ENCODE measurements around the gene SHROOM3. TPM values are rescaled to one million over a fixed set of nuclear protein-coding genes. Genes with fewer than 3 reads are reported as not detected.

Gene SHROOM3
- total RNA-seq, 2 experiments from 2014 or later: not detected

- TF ChIP-seq CTCF (IDR thresholded peaks at IDR 0.05): no peak
- H3K27me3 ChIP-seq (ENCODE audit: control insufficient read depth in 1 of 2, insufficient read depth in 2 of 2, low read length in 2 of 2): peaks cover 0 to 6% of the 10 kb centered on the region in 2 experiments
- POLR2A ChIA-PET: no interaction called here
- no peaks in the 10 kb centered on the region for H3K36me3 ChIP-seq (ENCODE audit: insufficient read depth, low read length)
- H3K4me1 Mint-ChIP-seq (ENCODE audit: low read depth): no peaks in the 10 kb centered on the region
- H3K27ac ChIP-seq (ENCODE audit: low read depth in 1 of 2, low read length in 2 of 2): no peak overlapping the region
- H3K9me3 Mint-ChIP-seq: no peaks in the 10 kb centered on the region
- no peak overlapping the region for H3K27ac Mint-ChIP-seq
- no peaks in the 10 kb centered on the region for H3K36me3 Mint-ChIP-seq (ENCODE audit: low read depth)
- H3K4me3 Mint-ChIP-seq: no peak overlapping the region
- no peak for ATAC-seq (ENCODE audit: poor library complexity)
- DNase-seq: no peak
- CTCF ChIA-PET: no interaction called here
- no peaks in the 10 kb centered on the region for H3K4me1 ChIP-seq (ENCODE audit: insufficient read depth, low read length)
- H3K27me3 Mint-ChIP-seq: peaks cover 14% of the 10 kb centered on the region
- H3K9me3 ChIP-seq (ENCODE audit: control insufficient read depth in 1 of 2, insufficient read depth in 1 of 2, low read length in 2 of 2): no peaks in the 10 kb centered on the region
- intact Hi-C loops (cut with DNase I, micrococcal nuclease): no loop called here
- no peak overlapping the region for H3K4me3 ChIP-seq (ENCODE audit: low read length)
Observed at GRCh38 chr4:76595435-76595834, 160.4 kb downstream of the SHROOM3 start.

- POLR2A ChIA-PET: no interaction called here
Observed at GRCh38 chr4:76596713-76597112, 161.7 kb downstream of the SHROOM3 start.

GRCh38 chr4:76597423-76597979 is 162.5 kb downstream of the SHROOM3 start:
- Histone ChIP-seq H3K27ac (ENCODE audit: low read depth in 1 of 2, low read length in 2 of 2) (no peak overlapping the region), H3K9me3 (ENCODE audit: control insufficient read depth in 1 of 2, insufficient read depth in 1 of 2, low read length in 2 of 2) (no peaks in the 10 kb centered on the region), H3K4me3 (ENCODE audit: low read length) (no peak overlapping the region), H3K4me1 (ENCODE audit: insufficient read depth, low read length) (no peaks in the 10 kb centered on the region), H3K36me3 (ENCODE audit: insufficient read depth, low read length) (no peaks in the 10 kb centered on the region), H3K27me3 (ENCODE audit: control insufficient read depth in 1 of 2, insufficient read depth in 2 of 2, low read length in 2 of 2) (no peaks in the 10 kb centered on the region)
- intact Hi-C loops (cut with DNase I, micrococcal nuclease): no loop called here
- DNase-seq (no peak), ATAC-seq (ENCODE audit: poor library complexity) (no peak)
- no peaks in the 10 kb centered on the region for H3K4me1 Mint-ChIP-seq (ENCODE audit: low read depth)
- H3K36me3 Mint-ChIP-seq (ENCODE audit: low read depth): no peaks in the 10 kb centered on the region
- no peak overlapping the region for H3K4me3 Mint-ChIP-seq
- ChIA-PET CTCF (no interaction called here), POLR2A (no interaction called here)
- H3K27ac Mint-ChIP-seq: no peak overlapping the region
- H3K9me3 Mint-ChIP-seq: no peaks in the 10 kb centered on the region
- peaks cover 9% of the 10 kb centered on the region for H3K27me3 Mint-ChIP-seq
- no peak for TF ChIP-seq CTCF (IDR thresholded peaks at IDR 0.05)

More at GRCh38 chr4:76596713-76597112, 161.7 kb downstream of the SHROOM3 start:
- no peaks in the 10 kb centered on the region for H3K36me3 Mint-ChIP-seq (ENCODE audit: low read depth)
- ATAC-seq (ENCODE audit: poor library complexity): no peak
- CTCF ChIA-PET: no interaction called here
- H3K9me3 Mint-ChIP-seq: no peaks in the 10 kb centered on the region
- Histone ChIP-seq H3K9me3 (ENCODE audit: control insufficient read depth in 1 of 2, insufficient read depth in 1 of 2, low read length in 2 of 2) (no peaks in the 10 kb centered on the region), H3K27ac (ENCODE audit: low read depth in 1 of 2, low read length in 2 of 2) (no peak overlapping the region), H3K4me3 (ENCODE audit: low read length) (no peak overlapping the region), H3K36me3 (ENCODE audit: insufficient read depth, low read length) (no peaks in the 10 kb centered on the region), H3K27me3 (ENCODE audit: control insufficient read depth in 1 of 2, insufficient read depth in 2 of 2, low read length in 2 of 2) (peaks cover 0 to 3% of the 10 kb centered on the region in 2 experiments), H3K4me1 (ENCODE audit: insufficient read depth, low read length) (no peaks in the 10 kb centered on the region)
- TF ChIP-seq CTCF (IDR thresholded peaks at IDR 0.05): no peak
- intact Hi-C loops (cut with DNase I, micrococcal nuclease): no loop called here
- H3K4me1 Mint-ChIP-seq (ENCODE audit: low read depth): no peaks in the 10 kb centered on the region
- DNase-seq: no peak
- no peak overlapping the region for H3K4me3 Mint-ChIP-seq
- H3K27me3 Mint-ChIP-seq: peaks cover 9% of the 10 kb centered on the region
- H3K27ac Mint-ChIP-seq: no peak overlapping the region
